Sigmoid colon (tissue), 4 donors: ENCODE data around the gene GRAMD1B.

Experiments used
- EP300 ChIP-seq, 4 donors: sonication (generic); formaldehyde crosslinking; IDR thresholded peaks; one replicate each; pipeline ENCODE4 v1.6.1; 2017; ENCODE audit warnings: antibody characterized with exemption in 4 of 4
- POLR2AphosphoS5 ChIP-seq, 4 donors: sonication (generic); formaldehyde crosslinking; IDR thresholded peaks; one replicate each; pipeline ENCODE4 v1.6.1; 2017; ENCODE audit warnings: antibody characterized with exemption in 4 of 4
- TF ChIP-seq, protein P1 (sequence below), 4 experiments: fragments of 450-650 bp in 3 of 4; fragments of 200-600 bp in 1 of 4; IDR thresholded peaks; one replicate each; pipeline ENCODE4 v1.5.1; 2016 to 2019; ENCODE audit warnings: antibody characterized with exemption in 4 of 4, mild to moderate bottlenecking in 3 of 4, moderate library complexity in 2 of 4

DNA sequence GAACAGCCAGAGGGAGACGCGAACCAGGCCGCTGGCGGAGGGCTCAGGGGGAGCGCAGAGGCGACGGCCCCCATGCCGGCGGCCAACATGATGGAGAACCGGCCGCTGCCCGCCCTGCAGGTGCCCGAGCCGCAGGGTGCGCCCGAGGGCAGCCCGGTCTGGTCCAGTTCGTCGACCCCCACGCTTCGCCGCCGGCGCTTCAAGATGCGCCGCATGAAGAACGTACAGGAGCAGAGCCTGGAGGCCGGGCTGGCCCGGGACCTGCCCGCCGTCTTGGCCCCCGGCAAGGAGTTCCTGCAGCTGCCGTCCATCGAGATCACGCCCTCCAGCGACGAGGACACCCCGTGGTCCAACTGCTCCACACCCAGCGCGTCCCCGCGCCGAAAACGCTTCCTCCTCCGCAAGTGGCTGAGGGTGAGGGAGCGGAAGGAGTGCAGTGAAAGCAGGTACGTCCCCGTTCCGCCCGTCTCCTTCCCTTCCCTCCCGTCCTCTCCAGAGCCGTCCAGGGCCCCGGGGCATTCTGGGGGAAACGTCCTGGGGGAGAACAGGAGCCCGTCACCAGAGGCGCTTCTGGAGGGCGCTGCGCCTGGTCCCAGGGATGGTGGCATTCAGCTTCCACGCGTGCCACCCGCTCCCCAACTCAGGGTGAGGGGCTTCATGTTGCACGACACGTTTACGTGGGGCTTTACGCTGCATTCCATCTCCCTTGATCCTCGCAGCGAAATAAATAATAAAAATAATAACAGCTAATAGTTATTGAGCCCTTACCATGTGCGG lies 840 bp downstream of the GRAMD1B start:
- TF ChIP-seq POLR2AphosphoS5 (IDR thresholded peaks at IDR 0.05) (peak in 2 of 4 donors; percentile 10 to 35), EP300 (IDR thresholded peaks at IDR 0.05) (no peak)
- TF ChIP-seq, protein P1, sequence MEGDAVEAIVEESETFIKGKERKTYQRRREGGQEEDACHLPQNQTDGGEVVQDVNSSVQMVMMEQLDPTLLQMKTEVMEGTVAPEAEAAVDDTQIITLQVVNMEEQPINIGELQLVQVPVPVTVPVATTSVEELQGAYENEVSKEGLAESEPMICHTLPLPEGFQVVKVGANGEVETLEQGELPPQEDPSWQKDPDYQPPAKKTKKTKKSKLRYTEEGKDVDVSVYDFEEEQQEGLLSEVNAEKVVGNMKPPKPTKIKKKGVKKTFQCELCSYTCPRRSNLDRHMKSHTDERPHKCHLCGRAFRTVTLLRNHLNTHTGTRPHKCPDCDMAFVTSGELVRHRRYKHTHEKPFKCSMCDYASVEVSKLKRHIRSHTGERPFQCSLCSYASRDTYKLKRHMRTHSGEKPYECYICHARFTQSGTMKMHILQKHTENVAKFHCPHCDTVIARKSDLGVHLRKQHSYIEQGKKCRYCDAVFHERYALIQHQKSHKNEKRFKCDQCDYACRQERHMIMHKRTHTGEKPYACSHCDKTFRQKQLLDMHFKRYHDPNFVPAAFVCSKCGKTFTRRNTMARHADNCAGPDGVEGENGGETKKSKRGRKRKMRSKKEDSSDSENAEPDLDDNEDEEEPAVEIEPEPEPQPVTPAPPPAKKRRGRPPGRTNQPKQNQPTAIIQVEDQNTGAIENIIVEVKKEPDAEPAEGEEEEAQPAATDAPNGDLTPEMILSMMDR (IDR thresholded peaks at IDR 0.05): no peak
